CD4-positive, alpha-beta T cell treated with Interferon alpha-2 for 1 hour (primary cell): ENCODE data around the gene PTOV1.
A peak's percentile ranks its signal among the peaks of the same experiment; 100 is the strongest.

ENCODE experiments used
- DNase-seq, 2 donors: peaks; one replicate each; pipeline ENCODE4 v3.0.0-alpha.2; 2020 to 2022

PTOV1 gene

DNA sequence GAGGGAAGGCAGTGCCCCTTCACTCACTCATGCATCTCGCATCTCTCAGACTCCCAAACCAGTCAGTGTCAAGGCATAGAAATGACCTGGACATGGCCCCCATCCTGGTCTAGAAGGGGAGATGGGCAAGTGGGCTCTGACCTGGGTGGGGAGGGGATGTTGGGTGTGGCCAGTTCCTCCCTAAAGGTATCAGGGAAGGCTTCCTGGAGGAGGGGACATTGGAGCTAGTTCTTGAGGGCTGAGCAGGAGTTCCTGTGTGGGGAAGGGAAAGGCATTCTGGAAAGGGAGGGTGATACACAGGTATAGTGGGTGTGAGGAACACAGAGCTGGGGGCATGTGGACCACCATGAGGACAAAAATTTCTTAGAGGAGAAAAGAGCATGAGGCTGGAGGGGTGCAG lies 41.8 kb downstream of the PTOV1 start:
- no peak for DNase-seq

DNA sequence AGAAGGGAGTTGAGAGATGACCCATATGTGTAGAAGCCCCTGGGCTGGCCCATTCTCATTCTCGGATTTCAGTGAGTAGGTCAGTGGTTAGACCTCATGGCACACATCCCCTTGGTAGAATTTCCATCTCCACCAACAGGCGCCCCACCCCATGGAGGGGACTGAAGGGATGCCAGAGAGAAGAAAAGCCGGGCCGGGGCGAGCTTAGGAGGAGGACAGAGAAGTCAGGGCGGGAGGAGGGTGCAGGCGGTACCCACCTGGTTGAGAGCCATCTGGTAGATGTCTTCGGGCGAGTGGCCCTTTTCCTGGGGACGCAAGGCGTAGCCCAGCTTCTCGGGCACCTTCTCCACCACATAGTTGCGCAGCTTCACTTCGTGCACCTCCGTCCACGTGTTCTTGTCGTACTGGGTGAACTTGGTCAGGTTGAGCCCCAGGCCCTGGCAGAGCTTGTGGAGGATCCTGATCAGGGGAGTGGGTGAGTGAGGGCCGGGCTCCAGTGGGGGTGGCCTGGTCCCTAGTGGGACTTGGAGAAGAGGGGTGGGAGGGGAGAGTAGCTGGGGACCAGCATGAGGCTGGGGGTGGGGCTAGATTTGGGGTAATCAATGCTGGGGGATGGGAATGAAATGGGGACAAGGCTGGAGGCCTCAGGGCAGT lies 43.2 kb downstream of the PTOV1 start:
- DNase-seq: no peak

GRCh38 chr19:49894879-49895565 lies 44.1 kb downstream of the PTOV1 start:
- peak; percentile 52 to 63 for DNase-seq

DNA sequence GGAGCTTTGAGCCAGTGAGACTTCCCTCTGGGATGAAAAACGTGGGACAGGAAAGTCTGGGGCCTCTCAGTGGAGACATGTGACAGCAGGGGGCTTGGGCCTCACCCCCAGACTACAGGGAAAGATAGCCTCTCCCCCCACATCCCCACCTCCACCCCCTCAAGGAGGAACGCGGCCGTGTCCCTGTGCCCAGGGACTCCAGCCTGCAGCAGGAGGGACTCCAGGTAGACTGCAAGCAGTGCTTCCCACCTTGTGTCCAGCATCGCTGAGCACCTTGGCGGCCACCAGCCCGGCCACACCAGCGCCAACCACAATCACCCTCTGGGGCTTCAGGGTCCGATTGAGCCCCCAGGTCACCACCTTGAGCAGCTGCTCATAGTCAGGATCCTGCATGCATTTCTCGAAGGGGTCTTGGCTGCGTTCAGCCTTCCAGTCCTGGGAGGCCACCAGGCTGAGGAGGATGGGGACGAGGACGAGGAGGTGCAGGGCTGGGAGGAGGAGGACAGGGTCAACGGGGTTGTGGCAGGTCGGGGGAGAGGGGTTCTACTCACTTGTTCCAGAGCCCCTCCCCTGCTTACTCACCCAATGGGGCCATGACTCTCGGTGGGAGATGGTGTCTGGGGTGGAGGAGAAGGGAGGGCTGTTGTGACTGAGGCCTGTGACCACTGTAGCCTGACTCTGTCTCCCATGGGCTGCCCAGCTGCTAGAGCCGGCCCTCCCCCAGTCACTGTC lies 44.8 kb downstream of the PTOV1 start:
- DNase-seq: no peak

DNA sequence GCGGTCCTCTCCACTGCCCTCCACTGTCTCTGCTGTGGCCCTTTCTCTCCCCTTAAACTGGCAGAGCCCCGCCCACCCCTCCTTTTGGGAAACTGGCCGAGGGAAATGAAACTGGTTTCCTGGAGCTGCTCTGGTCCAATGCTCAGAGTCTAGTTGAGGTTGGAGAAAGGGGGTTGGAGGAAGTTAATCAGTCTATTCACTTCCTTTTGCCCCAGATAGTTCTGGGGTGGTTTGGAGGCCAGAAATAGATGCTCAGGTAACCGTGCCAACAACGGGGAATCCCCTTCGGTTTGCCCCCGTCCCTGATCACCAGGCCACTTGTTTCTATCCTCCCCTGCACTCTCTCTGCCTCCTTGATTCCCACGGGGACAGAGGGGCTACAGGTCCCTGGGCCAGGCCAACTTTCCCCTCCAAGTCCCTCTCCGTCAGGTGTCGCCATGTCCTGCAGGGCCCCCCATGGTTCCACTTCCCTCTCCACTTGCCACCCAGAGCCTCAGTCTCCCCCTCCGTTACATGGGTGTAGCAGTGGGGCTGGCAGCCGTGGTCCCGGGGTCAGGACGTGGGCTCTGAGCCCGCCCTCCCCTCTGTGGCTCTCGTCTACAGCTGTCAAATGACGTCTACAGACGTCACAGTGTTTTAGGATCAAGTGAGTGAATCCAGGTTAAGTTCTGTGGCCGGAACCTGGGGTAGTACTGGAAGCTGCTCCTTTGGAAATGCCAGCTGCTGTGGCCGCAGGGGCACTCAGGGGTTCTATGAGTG lies 46.1 kb downstream of the PTOV1 start, which contains the start of gene IL4I1:
TSS of gene IL4I1 (minus strand) at position 25 of the 759 bp plus-strand sequence. CDS start 727 bp downstream, outside the sequence.
- DNase-seq: peak; percentile 85 to 90

- DNase-seq: peak in 1 of 2 donors; percentile 29
These were observed 53.2 kb downstream of the PTOV1 start for GRCh38 chr19:49904136-49904535.

GRCh38 chr19:49906879-49907564 lies 56.1 kb downstream of the PTOV1 start:
- DNase-seq: no peak

DNA sequence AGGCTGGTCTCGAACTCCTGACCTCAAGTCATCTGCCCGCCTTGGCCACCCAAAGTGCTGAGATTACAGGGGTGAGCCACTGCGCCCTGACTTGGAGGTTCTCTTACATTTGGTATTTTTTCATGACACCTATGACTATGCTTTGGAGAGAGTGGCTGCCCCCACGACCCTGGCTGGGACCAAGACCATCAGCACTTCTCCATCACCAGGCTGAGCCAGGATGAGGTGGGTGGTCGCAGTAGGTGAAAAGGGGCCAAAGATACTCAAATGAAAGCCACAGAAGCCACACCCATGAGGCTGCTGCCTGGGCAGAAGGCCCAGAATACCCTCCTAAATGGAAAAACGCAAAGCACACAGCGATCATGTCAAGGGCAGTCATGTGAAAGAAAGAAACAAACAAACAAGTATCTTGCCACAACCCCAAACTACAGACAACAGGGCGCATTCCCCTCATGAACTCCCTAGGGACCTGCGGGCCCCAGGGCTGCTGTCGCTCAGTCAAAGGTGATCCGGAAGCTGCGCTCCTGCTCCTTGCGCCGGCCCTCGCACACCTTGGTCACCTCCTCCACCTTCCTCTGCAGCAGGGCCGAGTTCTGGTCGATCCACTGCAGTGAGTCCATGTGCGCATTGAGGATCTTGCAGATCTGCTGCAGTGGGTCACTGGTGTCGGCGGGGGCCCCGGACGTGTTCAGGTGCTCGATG lies 56.9 kb downstream of the PTOV1 start:
- DNase-seq: peak in 1 of 2 donors; percentile 12

DNA sequence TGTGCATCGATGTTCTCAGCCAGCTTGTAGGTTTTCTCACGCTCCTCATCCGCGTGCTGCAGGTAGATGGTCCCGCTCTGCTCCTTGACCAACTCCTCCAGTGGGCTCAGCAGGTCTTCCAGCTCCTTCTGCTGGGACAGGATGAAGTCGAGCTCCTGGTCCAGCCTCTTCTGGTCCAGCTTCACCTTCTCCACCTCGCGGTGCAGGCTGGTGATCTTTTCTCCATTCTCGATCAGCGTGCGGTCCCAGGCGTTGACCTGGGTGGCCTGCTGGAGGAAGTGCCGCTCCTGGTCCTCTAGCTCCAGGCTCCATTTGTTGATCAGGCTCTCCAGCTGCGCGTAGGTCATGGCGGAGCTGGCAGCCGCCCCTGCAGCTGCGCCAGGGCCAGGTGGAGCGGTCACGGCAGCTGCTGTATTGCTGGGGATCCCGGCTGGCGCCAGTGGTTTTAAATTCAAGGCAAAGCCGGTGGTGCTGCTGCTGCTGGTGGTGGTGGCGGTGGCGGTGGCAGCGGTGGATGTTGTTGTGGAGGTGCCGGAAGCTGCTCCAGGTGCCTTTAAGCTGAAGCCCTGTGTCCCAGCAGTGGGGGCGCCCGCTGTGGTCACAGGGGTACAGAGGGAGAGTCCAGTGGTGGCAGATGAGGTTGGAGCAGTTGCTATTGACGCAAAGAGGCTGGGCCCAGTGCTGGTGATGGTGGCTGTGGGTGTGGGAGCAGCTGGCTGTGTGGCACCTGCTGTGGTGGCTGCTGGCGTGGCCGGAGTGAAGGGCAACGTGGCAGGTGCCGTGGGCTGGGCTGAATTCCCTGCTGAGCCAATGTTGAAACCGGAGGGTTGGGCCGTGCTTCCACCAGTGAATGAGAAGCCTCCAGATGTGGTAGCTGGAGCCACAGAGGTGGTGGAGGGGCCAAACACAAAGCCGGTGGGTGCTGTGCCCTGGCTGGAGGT lies 57.8 kb downstream of the PTOV1 start:
- no peak for DNase-seq

DNA sequence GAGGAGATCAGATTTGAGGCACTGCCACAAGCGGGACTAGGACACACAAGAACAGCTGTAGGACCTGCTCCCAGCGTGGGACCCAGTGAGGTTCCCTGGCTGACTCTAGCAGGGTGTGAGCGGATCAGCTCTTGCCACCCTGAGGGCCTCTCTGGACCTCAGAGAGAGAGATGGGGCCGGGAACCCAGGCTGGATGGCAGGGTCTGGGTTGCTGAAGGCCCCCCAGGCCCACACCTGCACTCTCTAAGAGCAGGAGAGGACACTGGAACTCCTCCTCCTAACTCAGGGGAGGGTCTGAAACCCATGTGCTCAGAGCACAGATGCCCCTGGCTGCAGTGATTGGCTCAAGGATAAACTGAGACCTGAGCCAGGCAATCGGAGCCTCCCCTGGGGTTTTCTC lies 59.2 kb downstream of the PTOV1 start:
- DNase-seq: no peak
